Lower lobe of right lung (tissue), 2 donors: Measurements from ENCODE around the gene HOXB1. TPM values are rescaled to one million over a fixed set of nuclear protein-coding genes. Genes with fewer than 3 reads are reported as not detected.

ENCODE experiments used
- ATAC-seq, 2 donors: fragments of 200-7000 bp; cut with Tn5 transposase; one replicate each; pipeline ENCODE4 v1.9.1; 2020 to 2022; ENCODE audit warnings: mild to moderate bottlenecking in 2 of 2, moderate library complexity in 2 of 2
- DNase-seq: peaks from one replicate; pipeline ENCODE4 v3.0.0-alpha.2; 2020
- H3K27ac ChIP-seq: fragments of 200-600 bp; one replicate; pipeline ENCODE4 v1.8.0; 2022
- H3K27me3 ChIP-seq: fragments of 200-600 bp; one replicate; pipeline ENCODE4 v1.8.0; 2022; ENCODE audit warnings: low read depth
- H3K36me3 ChIP-seq: fragments of 200-600 bp; one replicate; pipeline ENCODE4 v1.8.0; 2022; ENCODE audit warnings: mild to moderate bottlenecking
- H3K4me1 ChIP-seq: fragments of 200-600 bp; one replicate; pipeline ENCODE4 v1.8.0; 2022
- H3K4me3 ChIP-seq: fragments of 200-600 bp; one replicate; pipeline ENCODE4 v1.8.0; 2022; ENCODE audit warnings: mild to moderate bottlenecking
- H3K9me3 ChIP-seq: fragments of 200-600 bp; one replicate; pipeline ENCODE4 v1.8.0; 2022
- CTCF ChIP-seq: fragments of 200-600 bp; IDR thresholded peaks from one replicate; pipeline ENCODE4 v1.8.0; 2022; ENCODE audit warnings: antibody characterized with exemption, mild to moderate bottlenecking
- intact Hi-C: fragments of 100-400 bp; cut with DNase I; formaldehyde crosslinking; loops from one replicate; pipeline ENCODE4 v1.11.0; 2022
- total RNA-seq: library from RNA; stranded (reverse); fragmentation: NEBNext Ultra II Directional; extraction: Animal tissue kit (Norgen Biotek cat#: 25700); gene quantifications from one replicate; pipeline ENCODE4 v1.2.1, GENCODE V29; 2021
- donor health status: DM: no; HTN: yes; CAD: no; lungs with severe emphysema.

The HOXB1 gene
- total RNA-seq, 1 donor from 2014 or later: not detected

- Histone ChIP-seq H3K9me3 (no peaks in the 10 kb centered on the region), H3K27ac (peak overlapping the region; percentile 86), H3K27me3 (peaks cover 73% of the 10 kb centered on the region), H3K4me3 (peak overlapping the region; percentile 58), H3K4me1 (peaks cover 24% of the 10 kb centered on the region), H3K36me3 (no peaks in the 10 kb centered on the region)
- ATAC-seq (peak; percentile 52 to 75), DNase-seq (peak; percentile 73)
- TF ChIP-seq CTCF: no peak
- intact Hi-C loops: no loop called here
Observed at GRCh38 chr17:48544349-48545021, 13.7 kb upstream of the HOXB1 start.

- ATAC-seq (peak in 1 of 2 donors; percentile 16), DNase-seq (no peak)
- Histone ChIP-seq H3K27me3 (peaks cover 75% of the 10 kb centered on the region), H3K9me3 (no peaks in the 10 kb centered on the region), H3K27ac (peak overlapping the region; percentile 86), H3K36me3 (no peaks in the 10 kb centered on the region), H3K4me1 (peaks cover 23% of the 10 kb centered on the region), H3K4me3 (peak overlapping the region; percentile 58)
- intact Hi-C loops: no loop called here
- TF ChIP-seq CTCF: no peak
Observed at GRCh38 chr17:48543854-48544348, 13.1 kb upstream of the HOXB1 start.

GRCh38 chr17:48543107-48543853 is 12.5 kb upstream of the HOXB1 start:
- peak; percentile 15 for TF ChIP-seq CTCF
- DNase-seq: no peak
- Histone ChIP-seq H3K27me3 (peaks cover 81% of the 10 kb centered on the region), H3K4me3 (peak overlapping the region; percentile 58), H3K27ac (peak overlapping the region; percentile 86), H3K36me3 (no peaks in the 10 kb centered on the region), H3K9me3 (no peaks in the 10 kb centered on the region), H3K4me1 (peaks cover 19% of the 10 kb centered on the region)
- intact Hi-C loops: no loop called here
- peak in 1 of 2 donors; percentile 37 for ATAC-seq

- intact Hi-C loops: no loop called here
- no peak for DNase-seq
Observed at GRCh38 chr17:48542698-48543106, 11.9 kb upstream of the HOXB1 start.

More at GRCh38 chr17:48542698-48543106, 11.9 kb upstream of the HOXB1 start:
- H3K36me3 ChIP-seq: no peaks in the 10 kb centered on the region
- H3K27me3 ChIP-seq: peaks cover 83% of the 10 kb centered on the region
- H3K4me3 ChIP-seq: peak overlapping the region; percentile 58
- no peaks in the 10 kb centered on the region for H3K9me3 ChIP-seq
- no peak for ATAC-seq
- TF ChIP-seq CTCF: no peak
- peaks cover 19% of the 10 kb centered on the region for H3K4me1 ChIP-seq
- peak overlapping the region; percentile 86 for H3K27ac ChIP-seq
